Psoas muscle (tissue), 8 donors: Measurements from ENCODE around the gene FGD4. TPM values are rescaled to one million over a fixed set of nuclear protein-coding genes. Genes with fewer than 3 reads are reported as not detected.
"Not testable (repeated sequence)": the region's sequence is repeated elsewhere in the genome, so short reads cannot be mapped to it uniquely, and the experiment has no call there.

Source experiments
- ATAC-seq, 4 donors: fragments of 200-7000 bp; cut with Tn5 transposase; one replicate each; pipeline ENCODE4 v1.9.1; 2020; ENCODE audit warnings: moderate library complexity in 3 of 4, mild to moderate bottlenecking in 2 of 4
- DNase-seq, 2 donors: peaks; one replicate each; pipeline ENCODE4 v3.0.0-alpha.2; 2020
- H3K27ac ChIP-seq: fragments of 200-600 bp; one replicate; pipeline ENCODE4 v1.8.0; 2022
- H3K27me3 ChIP-seq, 3 donors: fragments of 200-600 bp in 1 of 3; one replicate each; pipeline versions ENCODE4 v1.6.1 to v1.8.0; 2013 to 2022; ENCODE audit warnings: low read length in 2 of 3, mild to moderate bottlenecking in 2 of 3, moderate library complexity in 1 of 3; ENCODE audit not compliant: insufficient read depth in 3 of 3
- H3K36me3 ChIP-seq, 2 donors: fragments of 200-600 bp in 1 of 2; one replicate each; pipeline versions ENCODE4 v1.6.1 to v1.8.0; 2013 to 2022; ENCODE audit warnings: low read depth in 1 of 2, mild to moderate bottlenecking in 1 of 2, moderate library complexity in 1 of 2; ENCODE audit not compliant: insufficient read depth in 1 of 2
- H3K4me1 ChIP-seq: fragments of 200-600 bp; one replicate; pipeline ENCODE4 v1.8.0; 2022
- H3K4me3 ChIP-seq: fragments of 200-600 bp; one replicate; pipeline ENCODE4 v1.8.0; 2022; ENCODE audit warnings: mild to moderate bottlenecking
- H3K9me3 ChIP-seq: fragments of 200-600 bp; one replicate; pipeline ENCODE4 v1.8.0; 2022
- WGBS, 3 donors: extraction: QIAGEN DNeasy Blood & Tissue Kit; methylation state at CpG; one replicate each; pipeline versions ENCODE4 v1.1.6 to v1.1.7; 2013; 5-methylcytosine and 5-hydroxymethylcytosine counted together
- intact Hi-C, 2 donors: fragments of 100-400 bp; cut with DNase I; formaldehyde crosslinking; loops; one replicate each; pipeline versions ENCODE4 v1.11.0 to v1.14.2; 2022
- polyA plus RNA-seq, 3 donors: library from polyadenylated mRNA; stranded (reverse); fragments of 200-250 nt; gene quantifications; one replicate each; pipeline ENCODE4 v1.2.3, GENCODE V29; 2013
- total RNA-seq, 4 donors: library from RNA; stranded (reverse); fragmentation: NEBNext Ultra II Directional in 2 of 4; extraction: Animal tissue kit (Norgen Biotek cat#: 25700) in 2 of 4; gene quantifications; one replicate each; pipeline versions ENCODE4 v1.2.1 to v1.2.4, GENCODE V29; 2021 to 2023
- TF ChIP-seq, protein P1 (sequence below): fragments of 200-600 bp; IDR thresholded peaks from one replicate; pipeline ENCODE4 v1.8.0; 2022; ENCODE audit warnings: antibody characterized with exemption
- donor health status: healthy with polysubstance abuse.
- donor health status: DM: no; HTN: no; CAD: no; lungs with moderate emphysema.
- donor health status: Bipolar disorder and iron deficiency.
- donor health status: healthy.
- donor health status: DM: yes; HTN: yes; CAD: no.
- donor health status: DM: no; HTN: no; CAD: no.
- donor health status: DM: no; HTN: no; CAD: no.
- donor health status: DM: yes; HTN: yes; CAD: no.

The FGD4 gene
- total and polyA plus RNA-seq, 7 donors: 1.1 to 20.8 (median 14.9) TPM

DNA sequence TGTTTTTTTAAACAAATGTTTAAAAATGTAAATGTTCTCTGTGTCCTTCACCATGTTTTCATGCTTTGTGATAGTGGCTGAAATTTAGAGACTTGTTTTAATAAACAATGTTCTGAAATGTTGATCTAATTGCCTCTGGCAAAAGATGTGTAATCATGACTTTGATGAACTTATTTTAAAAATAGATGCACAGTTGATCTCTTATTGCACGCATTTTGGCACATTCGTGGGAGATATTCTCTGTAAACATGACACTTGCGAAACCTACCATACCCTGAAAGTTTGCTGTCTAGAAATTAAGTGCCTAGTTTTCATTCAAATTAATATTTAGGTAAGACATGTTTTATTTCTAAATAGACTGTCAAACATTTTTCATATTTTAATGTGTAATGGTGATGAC is 160.1 kb downstream of the FGD4 start:
- Histone ChIP-seq H3K9me3 (no peaks in the 10 kb centered on the region), H3K36me3 (peaks cover 3 to 10% of the 10 kb centered on the region in 2 donors), H3K4me1 (peaks cover 41% of the 10 kb centered on the region), H3K4me3 (peak overlapping the region; percentile 45), H3K27ac (peak overlapping the region; percentile 80), H3K27me3 (no peaks in the 10 kb centered on the region)
- WGBS, 3 donors: 8 to 24% (median 16%) methylated on average over 3 of the region's 3 CpGs
- DNase-seq: no peak
- TF ChIP-seq, protein P1, sequence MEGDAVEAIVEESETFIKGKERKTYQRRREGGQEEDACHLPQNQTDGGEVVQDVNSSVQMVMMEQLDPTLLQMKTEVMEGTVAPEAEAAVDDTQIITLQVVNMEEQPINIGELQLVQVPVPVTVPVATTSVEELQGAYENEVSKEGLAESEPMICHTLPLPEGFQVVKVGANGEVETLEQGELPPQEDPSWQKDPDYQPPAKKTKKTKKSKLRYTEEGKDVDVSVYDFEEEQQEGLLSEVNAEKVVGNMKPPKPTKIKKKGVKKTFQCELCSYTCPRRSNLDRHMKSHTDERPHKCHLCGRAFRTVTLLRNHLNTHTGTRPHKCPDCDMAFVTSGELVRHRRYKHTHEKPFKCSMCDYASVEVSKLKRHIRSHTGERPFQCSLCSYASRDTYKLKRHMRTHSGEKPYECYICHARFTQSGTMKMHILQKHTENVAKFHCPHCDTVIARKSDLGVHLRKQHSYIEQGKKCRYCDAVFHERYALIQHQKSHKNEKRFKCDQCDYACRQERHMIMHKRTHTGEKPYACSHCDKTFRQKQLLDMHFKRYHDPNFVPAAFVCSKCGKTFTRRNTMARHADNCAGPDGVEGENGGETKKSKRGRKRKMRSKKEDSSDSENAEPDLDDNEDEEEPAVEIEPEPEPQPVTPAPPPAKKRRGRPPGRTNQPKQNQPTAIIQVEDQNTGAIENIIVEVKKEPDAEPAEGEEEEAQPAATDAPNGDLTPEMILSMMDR: no peak
- ATAC-seq: peak in 2 of 4 donors; percentile 40 to 81
- intact Hi-C loops: loop anchor here in 1 of 2 donors (5.0 kb wide), 1 partner anchor 102 kb away; no protein-coding TSS in a partner anchor

DNA sequence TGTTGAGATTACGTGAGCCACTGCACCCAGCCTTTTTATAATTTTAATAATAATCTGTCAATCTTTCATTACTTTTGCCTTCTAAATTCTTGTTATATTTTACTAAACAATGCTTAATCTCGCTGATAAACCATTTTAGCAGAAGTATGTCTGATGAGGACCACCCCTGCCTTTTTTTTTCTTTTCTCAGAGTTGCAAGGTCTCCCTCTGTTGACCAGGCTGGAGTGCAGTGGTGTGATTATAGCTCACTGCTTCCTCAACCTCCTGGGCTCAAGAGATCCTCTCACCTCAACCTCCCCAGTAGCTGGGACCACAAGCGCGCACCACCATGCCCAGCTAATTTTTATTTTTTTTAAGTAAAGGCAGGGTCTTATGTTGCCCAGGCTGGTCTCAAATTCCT is 161.2 kb downstream of the FGD4 start:
- 96 to 99% (median 97%) methylated on average over 4 of the region's 4 CpGs for WGBS, 3 donors
- no peaks in the 10 kb centered on the region for H3K27me3 ChIP-seq
- DNase-seq (no peak), ATAC-seq (no peak)
- H3K9me3 ChIP-seq: no peaks in the 10 kb centered on the region
- intact Hi-C loops: loop anchor here in 1 of 2 donors (10.0 kb wide), 1 partner anchor 106 kb away; no protein-coding TSS in a partner anchor
- H3K36me3 ChIP-seq: peaks cover 3 to 15% of the 10 kb centered on the region in 2 donors
- peaks cover 43% of the 10 kb centered on the region for H3K4me1 ChIP-seq
- H3K27ac ChIP-seq: peak overlapping the region; percentile 80
- TF ChIP-seq, protein P1: no peak
- no peak overlapping the region for H3K4me3 ChIP-seq

DNA sequence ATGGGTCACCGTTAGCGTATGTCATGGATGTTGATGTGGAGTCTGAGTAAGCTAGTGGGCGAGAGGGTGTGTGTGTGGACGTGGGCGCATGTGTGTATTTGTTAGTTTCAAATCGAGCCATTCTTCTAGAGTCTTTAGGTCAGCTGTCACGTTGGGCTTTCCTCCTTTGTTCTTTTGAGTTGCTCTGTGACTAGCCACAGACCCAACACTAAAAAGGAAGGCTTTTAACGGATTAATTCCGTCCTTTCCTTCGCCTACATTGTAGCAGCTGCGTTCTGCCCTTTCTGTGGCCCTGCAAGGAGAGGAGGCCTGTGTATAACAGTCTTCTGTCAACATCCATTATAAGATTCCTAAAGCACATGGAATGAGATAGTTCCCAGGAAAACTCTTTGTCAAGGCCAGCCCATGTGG is 162.6 kb downstream of the FGD4 start:
- Histone ChIP-seq H3K27me3 (no peaks in the 10 kb centered on the region), H3K36me3 (peaks cover 3 to 10% of the 10 kb centered on the region in 2 donors), H3K4me3 (no peak overlapping the region), H3K9me3 (no peaks in the 10 kb centered on the region), H3K4me1 (peaks cover 49% of the 10 kb centered on the region), H3K27ac (peak overlapping the region; percentile 69)
- no peak for DNase-seq
- 70 to 73% (median 71%) methylated on average over 11 of the region's 11 CpGs for WGBS, 3 donors
- intact Hi-C loops: loop anchor here in 1 of 2 donors (10.0 kb wide), 1 partner anchor 107 kb away; no protein-coding TSS in a partner anchor
- TF ChIP-seq, protein P1: no peak
- ATAC-seq: no peak

DNA sequence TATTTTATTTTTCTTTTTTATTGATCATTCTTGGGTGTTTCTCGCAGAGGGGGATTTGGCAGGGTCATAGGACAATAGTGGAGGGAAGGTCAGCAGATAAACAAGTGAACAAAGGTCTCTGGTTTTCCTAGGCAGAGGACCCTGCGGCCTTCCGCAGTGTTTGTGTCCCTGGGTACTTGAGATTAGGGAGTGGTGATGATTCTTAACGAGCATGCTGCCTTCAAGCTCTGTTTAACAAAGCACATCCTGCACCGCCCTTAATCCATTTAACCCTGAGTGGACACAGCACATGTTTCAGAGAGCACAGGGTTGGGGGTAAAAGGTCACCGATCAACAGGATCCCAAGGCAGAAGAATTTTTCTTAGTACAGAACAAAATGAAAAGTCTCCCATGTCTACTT is 163.1 kb downstream of the FGD4 start:
- H3K4me3 ChIP-seq, H3K36me3 ChIP-seq, H3K9me3 ChIP-seq, ATAC-seq, DNase-seq, H3K27me3 ChIP-seq: not testable (repeated sequence)
- H3K27ac ChIP-seq: peak overlapping the region; percentile 69
- 46 to 61% (median 60%) methylated on average over 3 to 6 of the region's 6 CpGs for WGBS, 3 donors
- peaks cover 54% of the 10 kb centered on the region for H3K4me1 ChIP-seq
- intact Hi-C loops: loop anchor here in 1 of 2 donors (10.0 kb wide), 1 partner anchor 108 kb away; no protein-coding TSS in a partner anchor

DNA sequence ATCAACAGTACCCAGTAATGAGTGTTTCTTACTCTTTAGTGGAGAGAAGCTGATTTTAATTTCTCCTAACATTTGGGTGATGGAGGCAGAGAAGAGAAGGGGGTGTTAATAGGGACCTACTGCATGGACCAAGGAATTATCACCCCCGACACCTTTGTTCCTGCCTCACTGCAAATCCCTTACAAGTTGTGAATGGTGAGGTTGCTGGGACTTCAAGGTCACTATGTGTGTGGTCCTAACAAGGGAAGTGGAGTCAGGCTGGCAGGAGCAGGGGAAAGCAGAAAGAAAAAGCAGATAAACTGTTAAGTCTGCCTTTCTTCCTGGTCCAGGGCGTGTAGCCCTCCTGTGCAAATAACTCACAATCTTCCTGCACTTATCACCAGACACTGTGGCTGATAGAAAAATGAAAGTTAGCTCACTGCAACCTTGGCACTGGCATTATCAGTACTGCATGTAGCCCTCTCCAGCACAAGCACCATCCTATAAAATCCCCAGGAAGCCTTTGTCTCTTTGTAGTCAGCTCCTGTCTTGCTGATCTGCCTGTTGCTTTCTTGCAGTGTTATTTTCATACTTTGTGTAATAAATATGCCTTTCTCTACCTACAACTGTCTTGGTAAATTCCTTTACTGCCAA is 167.4 kb downstream of the FGD4 start:
- H3K4me3 ChIP-seq: no peak overlapping the region
- 67 to 80% (median 72%) methylated on average over 2 of the region's 2 CpGs for WGBS, 3 donors

More for the DNA sequence above, 167.4 kb downstream of the FGD4 start:
- TF ChIP-seq, protein P1: no peak
- H3K9me3 ChIP-seq: no peaks in the 10 kb centered on the region
- H3K36me3 ChIP-seq: peaks cover 3 to 9% of the 10 kb centered on the region in 2 donors
- H3K4me1 ChIP-seq: peaks cover 39% of the 10 kb centered on the region
- intact Hi-C loops: loop anchor here in 1 of 2 donors (10.0 kb wide), 1 partner anchor 112 kb away; no protein-coding TSS in a partner anchor
- ATAC-seq: peak in 1 of 4 donors; percentile 9
- DNase-seq: no peak
- peak overlapping the region; percentile 27 for H3K27ac ChIP-seq
- no peaks in the 10 kb centered on the region for H3K27me3 ChIP-seq
